Smooth muscle cell (in vitro differentiated cells): Measurements from ENCODE around the gene MTHFD1. TPM values are rescaled to one million over a fixed set of nuclear protein-coding genes. Genes with fewer than 3 reads are reported as not detected.

Experiments used
- DNase-seq: peaks from one replicate; lab custom pipeline; 2025; ENCODE audit not compliant: unreplicated experiment; lab: John Stamatoyannopoulos, UW
- H2AFZ ChIP-seq: fragments of 200-600 bp; sonication (generic); 2 replicates; pipeline ENCODE4 v1.6.0; 2016; ENCODE audit warnings: antibody characterized with exemption, low read depth, mild to moderate bottlenecking
- H3F3A ChIP-seq: fragments of 200-600 bp; sonication (generic); 2 replicates; pipeline ENCODE4 v1.6.0; 2017; ENCODE audit warnings: antibody characterized with exemption, low read depth
- H3K27ac ChIP-seq: fragments of 200-600 bp; sonication (generic); 2 replicates; pipeline ENCODE4 v1.5.1; 2016; ENCODE audit warnings: low read depth, mild to moderate bottlenecking
- H3K27me3 ChIP-seq: fragments of 200-600 bp; sonication (generic); 2 replicates; pipeline ENCODE4 v1.6.1; 2016; ENCODE audit warnings: low read depth, mild to moderate bottlenecking
- H3K36me3 ChIP-seq: fragments of 200-600 bp; sonication (generic); 2 replicates; pipeline ENCODE4 v1.5.1; 2016; ENCODE audit warnings: low read depth
- H3K4me1 ChIP-seq: fragments of 200-600 bp; sonication (generic); 2 replicates; pipeline ENCODE4 v1.5.1; 2016; ENCODE audit warnings: low read depth
- H3K4me2 ChIP-seq: fragments of 200-600 bp; sonication (generic); 2 replicates; pipeline ENCODE4 v1.6.0; 2016; ENCODE audit warnings: mild to moderate bottlenecking
- H3K4me3 ChIP-seq: fragments of 200-600 bp; sonication (generic); 2 replicates; pipeline ENCODE4 v1.5.1; 2016; ENCODE audit warnings: mild to moderate bottlenecking
- H3K79me2 ChIP-seq: fragments of 200-600 bp; sonication (generic); 2 replicates; pipeline ENCODE4 v1.6.0; 2016; ENCODE audit warnings: low read depth, mild to moderate bottlenecking
- H3K9ac ChIP-seq: fragments of 200-600 bp; sonication (generic); 2 replicates; pipeline ENCODE4 v1.6.0; 2016; ENCODE audit warnings: low read depth
- H3K9me3 ChIP-seq: fragments of 200-600 bp; sonication (generic); replicated peaks from 2 replicates; pipeline ENCODE4 v1.5.1; 2016; ENCODE audit warnings: low read depth
- H4K20me1 ChIP-seq: fragments of 200-600 bp; sonication (generic); 2 replicates; pipeline ENCODE4 v1.6.0; 2016; ENCODE audit warnings: low read depth
- WGBS: methylation state at CpG from one replicate; pipeline ENCODE4 v1.1.7; 2016; ENCODE audit warnings: low lambda C conversion rate; 5-methylcytosine and 5-hydroxymethylcytosine counted together
- polyA plus RNA-seq: library from polyadenylated mRNA; unstranded; fragments of >200 nt; fragmentation: Nextera tagmentation; extraction: Ambion mirVana; gene quantifications from 2 replicates; pipeline ENCODE4 v1.2.1, GENCODE V29; 2016
- total RNA-seq: library from RNA; depleted of rRNA; stranded (reverse); fragments of >200 nt; gene quantifications from 2 replicates; pipeline ENCODE4 v1.2.3, GENCODE V29; 2014
- TF ChIP-seq, protein P1 (sequence below): fragments of 200-600 bp; sonication (generic); IDR thresholded peaks from 2 replicates; pipeline ENCODE4 v1.5.1; 2017; ENCODE audit warnings: borderline replicate concordance, mild to moderate bottlenecking, antibody characterized with exemption; ENCODE audit not compliant: insufficient read depth, poor library complexity, severe bottlenecking

The MTHFD1 gene
- total and polyA plus RNA-seq, 2 experiments from 2014 or later = 12.8 to 25.4 TPM

GRCh38 chr14:64405295-64405694, 17.1 kb downstream of the MTHFD1 start:
- 96% methylated on average over 4 of the region's 4 CpGs for WGBS
- Histone ChIP-seq H3K36me3 (no peaks in the 10 kb centered on the region), H3K27me3 (no peaks in the 10 kb centered on the region), H3K79me2 (no peaks in the 10 kb centered on the region), H3K27ac (no peak overlapping the region), H3K4me2 (no peak overlapping the region), H3K4me3 (no peak overlapping the region), H4K20me1 (no peaks in the 10 kb centered on the region), H3F3A (no peaks in the 10 kb centered on the region), H3K9me3 (no peaks in the 10 kb centered on the region), H3K9ac (no peak overlapping the region), H3K4me1 (no peaks in the 10 kb centered on the region), H2AFZ (no peak overlapping the region)
- TF ChIP-seq, protein P1, sequence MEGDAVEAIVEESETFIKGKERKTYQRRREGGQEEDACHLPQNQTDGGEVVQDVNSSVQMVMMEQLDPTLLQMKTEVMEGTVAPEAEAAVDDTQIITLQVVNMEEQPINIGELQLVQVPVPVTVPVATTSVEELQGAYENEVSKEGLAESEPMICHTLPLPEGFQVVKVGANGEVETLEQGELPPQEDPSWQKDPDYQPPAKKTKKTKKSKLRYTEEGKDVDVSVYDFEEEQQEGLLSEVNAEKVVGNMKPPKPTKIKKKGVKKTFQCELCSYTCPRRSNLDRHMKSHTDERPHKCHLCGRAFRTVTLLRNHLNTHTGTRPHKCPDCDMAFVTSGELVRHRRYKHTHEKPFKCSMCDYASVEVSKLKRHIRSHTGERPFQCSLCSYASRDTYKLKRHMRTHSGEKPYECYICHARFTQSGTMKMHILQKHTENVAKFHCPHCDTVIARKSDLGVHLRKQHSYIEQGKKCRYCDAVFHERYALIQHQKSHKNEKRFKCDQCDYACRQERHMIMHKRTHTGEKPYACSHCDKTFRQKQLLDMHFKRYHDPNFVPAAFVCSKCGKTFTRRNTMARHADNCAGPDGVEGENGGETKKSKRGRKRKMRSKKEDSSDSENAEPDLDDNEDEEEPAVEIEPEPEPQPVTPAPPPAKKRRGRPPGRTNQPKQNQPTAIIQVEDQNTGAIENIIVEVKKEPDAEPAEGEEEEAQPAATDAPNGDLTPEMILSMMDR = no peak
- no peak for DNase-seq

- H3K4me2 ChIP-seq = no peak overlapping the region
- H3K4me1 ChIP-seq = no peaks in the 10 kb centered on the region
- TF ChIP-seq, protein P1 = no peak
- H3K36me3 ChIP-seq = no peaks in the 10 kb centered on the region
- H3F3A ChIP-seq = no peaks in the 10 kb centered on the region
- DNase-seq = no peak
- no peaks in the 10 kb centered on the region for H3K79me2 ChIP-seq
- no peaks in the 10 kb centered on the region for H3K27me3 ChIP-seq
- no peak overlapping the region for H3K9ac ChIP-seq
- WGBS = 100% methylated on average over 2 of the region's 2 CpGs
- no peak overlapping the region for H2AFZ ChIP-seq
- H3K4me3 ChIP-seq = no peak overlapping the region
- H3K9me3 ChIP-seq = no peaks in the 10 kb centered on the region
- H4K20me1 ChIP-seq = no peaks in the 10 kb centered on the region
- H3K27ac ChIP-seq = no peak overlapping the region
Measured at GRCh38 chr14:64407329-64407728, 19.2 kb downstream of the MTHFD1 start.

- Histone ChIP-seq H3K9ac (no peak overlapping the region), H3K36me3 (no peaks in the 10 kb centered on the region), H3K27me3 (no peaks in the 10 kb centered on the region), H4K20me1 (no peaks in the 10 kb centered on the region), H3F3A (no peaks in the 10 kb centered on the region), H3K9me3 (no peaks in the 10 kb centered on the region), H3K4me3 (no peak overlapping the region), H3K4me1 (no peaks in the 10 kb centered on the region), H2AFZ (no peak overlapping the region), H3K79me2 (no peaks in the 10 kb centered on the region), H3K4me2 (no peak overlapping the region), H3K27ac (no peak overlapping the region)
- no peak for DNase-seq
- 97% methylated on average over 7 of the region's 7 CpGs for WGBS
- TF ChIP-seq, protein P1 = no peak
Measured at GRCh38 chr14:64409126-64409920, 21.2 kb downstream of the MTHFD1 start.
